Stimulated activated memory B cell treated with anti-CD40 and anti-IgM and Interleukin-4, amounts not matched to agents 10 μg/mL and 1 μg/mL and 100 μg/mL, for 72 hours (primary cell): ENCODE data around the gene SEPHS1.
A peak's percentile ranks its signal among the peaks of the same experiment; 100 is the strongest.

Source experiments
- ATAC-seq: fragments of 150-1000 bp; cut with Tn5 transposase; 2 replicates; pipeline ENCODE4 v1.10.0; 2021
- H3K27ac Mint-ChIP-seq: one replicate; pipeline ENCODE4 v1.8.0; 2022; ENCODE audit warnings: mild to moderate bottlenecking, mixed read lengths
- H3K27me3 Mint-ChIP-seq: one replicate; pipeline ENCODE4 v1.8.0; 2022; ENCODE audit warnings: mixed read lengths
- H3K36me3 Mint-ChIP-seq: one replicate; pipeline ENCODE4 v1.8.0; 2022; ENCODE audit warnings: mixed read lengths
- H3K4me1 Mint-ChIP-seq: one replicate; pipeline ENCODE4 v1.8.0; 2022; ENCODE audit warnings: mixed read lengths
- H3K4me3 Mint-ChIP-seq: one replicate; pipeline ENCODE4 v1.8.0; 2022; ENCODE audit warnings: mild to moderate bottlenecking, moderate library complexity, mixed read lengths
- H3K9me3 Mint-ChIP-seq: one replicate; pipeline ENCODE4 v1.8.0; 2022; ENCODE audit warnings: mixed read lengths

Gene SEPHS1

GRCh38 chr10:13375791-13376190, 27.7 kb upstream of the SEPHS1 start:
- ATAC-seq = no peak
- Mint-ChIP-seq H3K27ac (no peak overlapping the region), H3K36me3 (no peaks in the 10 kb centered on the region), H3K4me3 (no peak overlapping the region), H3K4me1 (no peaks in the 10 kb centered on the region), H3K9me3 (no peaks in the 10 kb centered on the region), H3K27me3 (peaks cover 28% of the 10 kb centered on the region)

- Mint-ChIP-seq H3K27ac (no peak overlapping the region), H3K4me3 (no peak overlapping the region), H3K4me1 (no peaks in the 10 kb centered on the region), H3K36me3 (no peaks in the 10 kb centered on the region), H3K9me3 (no peaks in the 10 kb centered on the region), H3K27me3 (peaks cover 7% of the 10 kb centered on the region)
- ATAC-seq = no peak
Observed at GRCh38 chr10:13373644-13374043, 25.6 kb upstream of the SEPHS1 start.

GRCh38 chr10:13372524-13372923, 24.4 kb upstream of the SEPHS1 start:
- Mint-ChIP-seq H3K4me3 (no peak overlapping the region), H3K27me3 (no peaks in the 10 kb centered on the region), H3K27ac (no peak overlapping the region), H3K36me3 (no peaks in the 10 kb centered on the region), H3K4me1 (no peaks in the 10 kb centered on the region), H3K9me3 (no peaks in the 10 kb centered on the region)
- ATAC-seq = no peak

GRCh38 chr10:13371897-13372470, 23.9 kb upstream of the SEPHS1 start:
- no peak overlapping the region for H3K4me3 Mint-ChIP-seq
- no peaks in the 10 kb centered on the region for H3K4me1 Mint-ChIP-seq
- ATAC-seq = peak; percentile 91
- no peaks in the 10 kb centered on the region for H3K27me3 Mint-ChIP-seq
- H3K27ac Mint-ChIP-seq = no peak overlapping the region
- no peaks in the 10 kb centered on the region for H3K36me3 Mint-ChIP-seq
- no peaks in the 10 kb centered on the region for H3K9me3 Mint-ChIP-seq

- Mint-ChIP-seq H3K4me3 (no peak overlapping the region), H3K36me3 (no peaks in the 10 kb centered on the region), H3K9me3 (no peaks in the 10 kb centered on the region), H3K27ac (no peak overlapping the region), H3K4me1 (no peaks in the 10 kb centered on the region), H3K27me3 (no peaks in the 10 kb centered on the region)
- ATAC-seq = no peak
Observed at GRCh38 chr10:13366891-13367290, 18.8 kb upstream of the SEPHS1 start.

- H3K36me3 Mint-ChIP-seq = no peaks in the 10 kb centered on the region
Observed at GRCh38 chr10:13365831-13366230, 17.7 kb upstream of the SEPHS1 start.

GRCh38 chr10:13365243-13365642, 17.1 kb upstream of the SEPHS1 start:
- Mint-ChIP-seq H3K27me3 (no peaks in the 10 kb centered on the region), H3K36me3 (no peaks in the 10 kb centered on the region), H3K27ac (no peak overlapping the region), H3K4me1 (no peaks in the 10 kb centered on the region), H3K4me3 (no peak overlapping the region), H3K9me3 (no peaks in the 10 kb centered on the region)
- ATAC-seq = no peak

More at GRCh38 chr10:13365831-13366230, 17.7 kb upstream of the SEPHS1 start:
- Mint-ChIP-seq H3K4me3 (no peak overlapping the region), H3K27ac (no peak overlapping the region), H3K9me3 (no peaks in the 10 kb centered on the region), H3K4me1 (no peaks in the 10 kb centered on the region), H3K27me3 (no peaks in the 10 kb centered on the region)
- no peak for ATAC-seq

- H3K27me3 Mint-ChIP-seq = peaks cover 13% of the 10 kb centered on the region
Observed at GRCh38 chr10:13360587-13360986, 12.5 kb upstream of the SEPHS1 start.

GRCh38 chr10:13356392-13356791, 8.3 kb upstream of the SEPHS1 start:
- ATAC-seq = no peak
- Mint-ChIP-seq H3K36me3 (no peaks in the 10 kb centered on the region), H3K4me3 (no peak overlapping the region), H3K4me1 (peaks cover 15% of the 10 kb centered on the region), H3K9me3 (no peaks in the 10 kb centered on the region), H3K27ac (no peak overlapping the region), H3K27me3 (peaks cover 39% of the 10 kb centered on the region)

More at GRCh38 chr10:13360587-13360986, 12.5 kb upstream of the SEPHS1 start:
- Mint-ChIP-seq H3K27ac (no peak overlapping the region), H3K4me1 (no peaks in the 10 kb centered on the region), H3K4me3 (no peak overlapping the region), H3K9me3 (no peaks in the 10 kb centered on the region), H3K36me3 (no peaks in the 10 kb centered on the region)
- no peak for ATAC-seq

GRCh38 chr10:13354783-13355182, 6.7 kb upstream of the SEPHS1 start:
- peaks cover 49% of the 10 kb centered on the region for H3K27me3 Mint-ChIP-seq
- H3K4me1 Mint-ChIP-seq = peaks cover 28% of the 10 kb centered on the region
- no peak for ATAC-seq
- no peaks in the 10 kb centered on the region for H3K9me3 Mint-ChIP-seq
- H3K4me3 Mint-ChIP-seq = no peak overlapping the region
- H3K36me3 Mint-ChIP-seq = no peaks in the 10 kb centered on the region
- H3K27ac Mint-ChIP-seq = no peak overlapping the region

- Mint-ChIP-seq H3K36me3 (no peaks in the 10 kb centered on the region), H3K4me1 (peaks cover 36% of the 10 kb centered on the region), H3K4me3 (peak overlapping the region; percentile 22), H3K27ac (peak overlapping the region; percentile 41), H3K9me3 (no peaks in the 10 kb centered on the region), H3K27me3 (peaks cover 46% of the 10 kb centered on the region)
- ATAC-seq = peak; percentile 44
Observed at GRCh38 chr10:13352519-13352918, 4.4 kb upstream of the SEPHS1 start.

GRCh38 chr10:13351340-13351915, 3.3 kb upstream of the SEPHS1 start:
- ATAC-seq = no peak
- Mint-ChIP-seq H3K9me3 (no peaks in the 10 kb centered on the region), H3K36me3 (no peaks in the 10 kb centered on the region), H3K27ac (no peak overlapping the region), H3K27me3 (peaks cover 46% of the 10 kb centered on the region), H3K4me1 (peaks cover 41% of the 10 kb centered on the region), H3K4me3 (no peak overlapping the region)

GRCh38 chr10:13349463-13350274, 1.6 kb upstream of the SEPHS1 start:
- H3K9me3 Mint-ChIP-seq = no peaks in the 10 kb centered on the region
- H3K27me3 Mint-ChIP-seq = peaks cover 46% of the 10 kb centered on the region
- peak overlapping the region; percentile 88 for H3K4me3 Mint-ChIP-seq
- peak overlapping the region; percentile 78 for H3K27ac Mint-ChIP-seq
- ATAC-seq = no peak
- no peaks in the 10 kb centered on the region for H3K36me3 Mint-ChIP-seq
- peaks cover 50% of the 10 kb centered on the region for H3K4me1 Mint-ChIP-seq

- peak; percentile 82 for ATAC-seq
- Mint-ChIP-seq H3K27ac (peak overlapping the region; percentile 78), H3K9me3 (no peaks in the 10 kb centered on the region), H3K4me1 (peaks cover 48% of the 10 kb centered on the region), H3K27me3 (peaks cover 32% of the 10 kb centered on the region), H3K36me3 (peaks cover 9% of the 10 kb centered on the region), H3K4me3 (peak overlapping the region; percentile 68)
Observed at GRCh38 chr10:13347500-13348156, 465 bp downstream of the SEPHS1 start.

- peak overlapping the region; percentile 76 for H3K4me3 Mint-ChIP-seq
- peaks cover 42% of the 10 kb centered on the region for H3K4me1 Mint-ChIP-seq
- ATAC-seq = peak; percentile 69
- H3K27ac Mint-ChIP-seq = peak overlapping the region; percentile 60
- peaks cover 9% of the 10 kb centered on the region for H3K36me3 Mint-ChIP-seq
- H3K9me3 Mint-ChIP-seq = no peaks in the 10 kb centered on the region
- peaks cover 26% of the 10 kb centered on the region for H3K27me3 Mint-ChIP-seq
Observed at GRCh38 chr10:13347043-13347499, 1.0 kb downstream of the SEPHS1 start.
